Cardiac muscle cell (in vitro differentiated cells and primary cell): Measurements from ENCODE around the gene MPP3. TPM values are rescaled to one million over a fixed set of nuclear protein-coding genes. Genes with fewer than 3 reads are reported as not detected.
"Not testable (repeated sequence)": the region's sequence is repeated elsewhere in the genome, so short reads cannot be mapped to it uniquely, and the experiment has no call there.

Source experiments
- DNase-seq, 2 donors: peaks; one replicate each; pipeline versions ENCODE4 v3.0.0 to v3.0.0-alpha.2; 2010 to 2017; ENCODE audit warnings: low read depth in 1 of 2, low spot score in 1 of 2
- H3K27ac ChIP-seq: fragments of 200-600 bp; sonication (generic); 2 replicates; pipeline ENCODE4 v1.5.1; 2016
- H3K27me3 ChIP-seq: fragments of 200-600 bp; sonication (generic); 2 replicates; pipeline ENCODE4 v1.6.0; 2016; ENCODE audit warnings: control low read depth
- H3K36me3 ChIP-seq: fragments of 200-600 bp; sonication (generic); 2 replicates; pipeline ENCODE4 v1.5.1; 2016; ENCODE audit warnings: control low read depth
- H3K4me1 ChIP-seq: fragments of 200-600 bp; sonication (generic); 2 replicates; pipeline ENCODE4 v1.8.1; 2017; ENCODE audit warnings: low read depth, mild to moderate bottlenecking, mixed run types
- H3K4me3 ChIP-seq: fragments of 200-600 bp; sonication (generic); 2 replicates; pipeline ENCODE4 v1.5.1; 2016; ENCODE audit warnings: mild to moderate bottlenecking
- H3K9me3 ChIP-seq: fragments of 200-600 bp; sonication (generic); 2 replicates; pipeline ENCODE4 v1.5.1; 2017; ENCODE audit warnings: low read depth, mild to moderate bottlenecking, control low read depth
- CTCF ChIP-seq: IDR thresholded peaks from 2 replicates; pipeline ENCODE4 v1.5.1; 2012; ENCODE audit warnings: low read depth, mild to moderate bottlenecking, low read length
- polyA plus RNA-seq: library from polyadenylated mRNA; unstranded; fragments of >200 nt; fragmentation: Nextera tagmentation; extraction: Ambion mirVana; gene quantifications from 2 replicates; pipeline ENCODE4 v1.2.1, GENCODE V29; 2016
- total RNA-seq: library from RNA; depleted of rRNA; stranded (reverse); fragments of >200 nt; gene quantifications from 2 replicates; pipeline ENCODE4 v1.2.3, GENCODE V29; 2016

The MPP3 gene
- total and polyA plus RNA-seq, 2 experiments from 2014 or later: 5.3 to 7.6 TPM

GRCh38 chr17:43808076-43808475, 24.9 kb downstream of the MPP3 start:
- no peak for TF ChIP-seq CTCF
- no peaks in the 10 kb centered on the region for H3K9me3 ChIP-seq
- H3K4me3 ChIP-seq: no peak overlapping the region
- no peak overlapping the region for H3K27ac ChIP-seq
- H3K36me3 ChIP-seq: no peaks in the 10 kb centered on the region
- no peaks in the 10 kb centered on the region for H3K27me3 ChIP-seq
- no peaks in the 10 kb centered on the region for H3K4me1 ChIP-seq
- DNase-seq: no peak

- no peak for TF ChIP-seq CTCF
- no peak overlapping the region for H3K4me3 ChIP-seq
- DNase-seq: no peak
- H3K9me3 ChIP-seq: no peaks in the 10 kb centered on the region
- H3K27ac ChIP-seq: no peak overlapping the region
- H3K36me3 ChIP-seq: no peaks in the 10 kb centered on the region
- no peaks in the 10 kb centered on the region for H3K4me1 ChIP-seq
- H3K27me3 ChIP-seq: no peaks in the 10 kb centered on the region
These were observed 27.8 kb downstream of the MPP3 start for GRCh38 chr17:43805117-43805516.

- no peak overlapping the region for H3K4me3 ChIP-seq
- H3K27me3 ChIP-seq: no peaks in the 10 kb centered on the region
- H3K4me1 ChIP-seq: no peaks in the 10 kb centered on the region
- DNase-seq: no peak
- TF ChIP-seq CTCF: no peak
- no peak overlapping the region for H3K27ac ChIP-seq
- H3K36me3 ChIP-seq: no peaks in the 10 kb centered on the region
- H3K9me3 ChIP-seq: no peaks in the 10 kb centered on the region
These were observed 29.2 kb downstream of the MPP3 start for GRCh38 chr17:43803758-43804157.

- no peak for DNase-seq
- Histone ChIP-seq H3K36me3 (no peaks in the 10 kb centered on the region), H3K4me3 (no peak overlapping the region), H3K27ac (no peak overlapping the region), H3K9me3 (no peaks in the 10 kb centered on the region), H3K4me1 (no peaks in the 10 kb centered on the region), H3K27me3 (no peaks in the 10 kb centered on the region)
- no peak for TF ChIP-seq CTCF
These were observed 31.1 kb downstream of the MPP3 start for GRCh38 chr17:43801844-43802243.

GRCh38 chr17:43800736-43801135, 32.2 kb downstream of the MPP3 start:
- Histone ChIP-seq H3K27ac (no peak overlapping the region), H3K36me3 (no peaks in the 10 kb centered on the region), H3K9me3 (no peaks in the 10 kb centered on the region), H3K4me1 (no peaks in the 10 kb centered on the region), H3K27me3 (no peaks in the 10 kb centered on the region), H3K4me3 (no peak overlapping the region)
- DNase-seq: no peak
- no peak for TF ChIP-seq CTCF

GRCh38 chr17:43799047-43799446, 33.9 kb downstream of the MPP3 start:
- H3K36me3 ChIP-seq: no peaks in the 10 kb centered on the region
- no peak overlapping the region for H3K4me3 ChIP-seq
- H3K27me3 ChIP-seq: no peaks in the 10 kb centered on the region
- no peak overlapping the region for H3K27ac ChIP-seq
- no peak for DNase-seq
- H3K4me1 ChIP-seq: no peaks in the 10 kb centered on the region
- TF ChIP-seq CTCF: no peak
- H3K9me3 ChIP-seq: no peaks in the 10 kb centered on the region

- H3K36me3 ChIP-seq, H3K4me3 ChIP-seq: not testable (repeated sequence)
These were observed 34.9 kb downstream of the MPP3 start for GRCh38 chr17:43798024-43798423.

GRCh38 chr17:43792668-43793067, 40.3 kb downstream of the MPP3 start:
- H3K4me1 ChIP-seq, H3K27ac ChIP-seq, H3K36me3 ChIP-seq, H3K27me3 ChIP-seq, DNase-seq, H3K4me3 ChIP-seq, H3K9me3 ChIP-seq: not testable (repeated sequence)

More at GRCh38 chr17:43798024-43798423, 34.9 kb downstream of the MPP3 start:
- H3K27ac ChIP-seq, H3K9me3 ChIP-seq, DNase-seq, H3K4me1 ChIP-seq, H3K27me3 ChIP-seq: not testable (repeated sequence)
